Mononuclear cell (primary cell): ENCODE measurements around the gene S100A6. TPM values are rescaled to one million over a fixed set of nuclear protein-coding genes. Genes with fewer than 3 reads are reported as not detected.

Experiments used
- H3K27me3 ChIP-seq: 2 replicates; pipeline ENCODE4 v1.6.0; 2011; ENCODE audit warnings: low read length, control low read depth; ENCODE audit not compliant: insufficient read depth
- H3K4me1 ChIP-seq: 2 replicates; pipeline ENCODE4 v1.5.1; 2011; ENCODE audit warnings: mild to moderate bottlenecking, low read length, control low read depth; ENCODE audit not compliant: insufficient read depth
- H3K4me3 ChIP-seq: 2 replicates; pipeline ENCODE4 v1.5.1; 2011; ENCODE audit warnings: mild to moderate bottlenecking, low read length, moderate library complexity
- H3K9me3 ChIP-seq: 2 replicates; pipeline ENCODE4 v1.5.1; 2011; ENCODE audit warnings: low read depth, mild to moderate bottlenecking, control low read depth, low read length
- total RNA-seq: library from RNA; depleted of rRNA; stranded (reverse); fragments of >200 nt; gene quantifications from one replicate; pipeline ENCODE4 v1.2.3, GENCODE V29; 2012

The S100A6 gene
- total RNA-seq, 1 donor: 283 TPM

DNA sequence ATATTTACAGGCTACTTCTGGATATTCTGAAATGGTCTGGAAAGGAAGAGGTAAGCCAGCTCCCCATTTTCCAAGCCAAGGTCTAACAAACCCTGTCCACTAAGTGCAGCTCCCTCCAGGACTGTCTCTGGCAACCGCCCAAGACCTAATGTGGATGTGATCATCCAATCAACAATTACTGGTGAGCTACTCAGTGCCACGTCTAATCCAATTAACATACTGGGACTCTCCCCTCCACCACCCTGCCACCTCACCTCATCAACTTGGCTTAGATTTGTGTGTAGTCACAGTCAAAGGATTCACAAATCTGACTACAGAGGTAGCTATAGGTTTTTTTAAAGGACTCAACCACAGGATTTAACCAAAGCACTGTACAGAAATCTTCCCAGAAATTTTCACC is 49.9 kb downstream of the S100A6 start:
- Histone ChIP-seq H3K4me1 (peaks cover 7% of the 10 kb centered on the region), H3K27me3 (peaks cover 2% of the 10 kb centered on the region), H3K9me3 (no peaks in the 10 kb centered on the region), H3K4me3 (no peak overlapping the region)

Other genes with a start within 250 kb of the S100A6 start
- gene PGLYRP3, start 223.0 kb downstream of the S100A6 start, total RNA-seq: not detected
- not detected for gene PGLYRP4, start 187.2 kb downstream of the S100A6 start, total RNA-seq
- gene S100A9, start 178.1 kb downstream of the S100A6 start, total RNA-seq: 5,352 TPM
- gene S100A12, start 160.4 kb downstream of the S100A6 start, total RNA-seq: 428 TPM
- 801 TPM for gene S100A8, start 144.9 kb downstream of the S100A6 start, total RNA-seq
- gene S100A7A, start 119.5 kb downstream of the S100A6 start, total RNA-seq: not detected
- not detected for gene S100A7, start 75.3 kb downstream of the S100A6 start, total RNA-seq
- gene S100A5, start 4.9 kb upstream of the S100A6 start, total RNA-seq: not detected
- gene S100A4, start 9.8 kb upstream of the S100A6 start, total RNA-seq: 793 TPM
- gene S100A3, start 13.3 kb upstream of the S100A6 start, total RNA-seq: not detected
- 0.21 TPM for gene S100A2, start 29.9 kb upstream of the S100A6 start, total RNA-seq
- not detected for gene S100A16, start 77.1 kb upstream of the S100A6 start, total RNA-seq
- gene S100A14, start 80.3 kb upstream of the S100A6 start, total RNA-seq: not detected
- 1.2 TPM for gene S100A13, start 91.5 kb upstream of the S100A6 start, total RNA-seq
- not detected for gene S100A1, start 92.4 kb upstream of the S100A6 start, total RNA-seq
- gene CHTOP, start 98.1 kb upstream of the S100A6 start, total RNA-seq: 75.2 TPM
- 10.2 TPM for gene SNAPIN, start 122.7 kb upstream of the S100A6 start, total RNA-seq
- 138 TPM for gene ILF2, start 135.0 kb upstream of the S100A6 start, total RNA-seq
- gene NPR1, start 142.7 kb upstream of the S100A6 start, total RNA-seq: not detected
- gene INTS3, start 192.1 kb upstream of the S100A6 start, total RNA-seq: 11.6 TPM
- 7.5 TPM for gene SLC27A3, start 239.4 kb upstream of the S100A6 start, total RNA-seq